ENCODE data around the gene ACAP1.

Gene ACAP1

GRCh38 chr17:7304179-7304578 lies 32.1 kb upstream of the ACAP1 start:
- no peak for TF ChIP-seq CTCF (IDR thresholded peaks at IDR 0.05; ENCODE audit: borderline replicate concordance, control extremely low read depth, extremely low read depth, insufficient read depth, missing control alignments)
- in situ Hi-C loops (cut with MboI; ENCODE audit: low sequenced_read_pairs, unreplicated experiment) = no loop called here
- DNase-seq (ENCODE audit: low spot score) = no peak

GRCh38 chr17:7306911-7307685 lies 29.2 kb upstream of the ACAP1 start, which contains the start of gene EIF5A:
Gene EIF5A, plus strand, starts transcription at chr17:7307628. Its CDS starts 2,008 bp downstream, at chr17:7309636.
- no peak for TF ChIP-seq CTCF (IDR thresholded peaks at IDR 0.05; ENCODE audit: borderline replicate concordance, control extremely low read depth, extremely low read depth, insufficient read depth, missing control alignments)
- in situ Hi-C loops (cut with MboI; ENCODE audit: low sequenced_read_pairs, unreplicated experiment) = no loop called here
- peak; percentile 97 for DNase-seq (ENCODE audit: low spot score)

GRCh38 chr17:7307686-7308624 lies 28.4 kb upstream of the ACAP1 start:
- TF ChIP-seq CTCF (IDR thresholded peaks at IDR 0.05; ENCODE audit: borderline replicate concordance, control extremely low read depth, extremely low read depth, insufficient read depth, missing control alignments) = no peak
- in situ Hi-C loops (cut with MboI; ENCODE audit: low sequenced_read_pairs, unreplicated experiment) = no loop called here
- no peak for DNase-seq (ENCODE audit: low spot score)

- DNase-seq (ENCODE audit: low spot score) = peak; percentile 79
- in situ Hi-C loops (cut with MboI; ENCODE audit: low sequenced_read_pairs, unreplicated experiment) = no loop called here
- TF ChIP-seq CTCF (IDR thresholded peaks at IDR 0.05; ENCODE audit: borderline replicate concordance, control extremely low read depth, extremely low read depth, insufficient read depth, missing control alignments) = no peak
Measured at GRCh38 chr17:7308625-7309433, 27.5 kb upstream of the ACAP1 start.

GRCh38 chr17:7309628-7310027 lies 26.7 kb upstream of the ACAP1 start:
- in situ Hi-C loops (cut with MboI; ENCODE audit: low sequenced_read_pairs, unreplicated experiment) = no loop called here
- no peak for DNase-seq (ENCODE audit: low spot score)
- TF ChIP-seq CTCF (IDR thresholded peaks at IDR 0.05; ENCODE audit: borderline replicate concordance, control extremely low read depth, extremely low read depth, insufficient read depth, missing control alignments) = no peak
